Gastroesophageal sphincter (tissue), 3 donors: ENCODE results near the gene ANO9.

Experiments
- CTCF ChIP-seq, 4 experiments: fragments of 200-600 bp in 2 of 4; fragments of 450-650 bp in 2 of 4; sonication (generic) in 1 of 4; IDR thresholded peaks; one replicate each; pipeline ENCODE4 v1.5.1; 2017 to 2019; ENCODE audit warnings: antibody characterized with exemption in 4 of 4, mild to moderate bottlenecking in 2 of 4, moderate library complexity in 2 of 4
- EP300 ChIP-seq: sonication (generic); formaldehyde crosslinking; IDR thresholded peaks from one replicate; pipeline ENCODE4 v1.6.1; 2017; ENCODE audit warnings: antibody characterized with exemption, mild to moderate bottlenecking
- POLR2A ChIP-seq, 2 donors: fragments of 450-650 bp; IDR thresholded peaks; one replicate each; pipeline ENCODE4 v1.6.1; 2017; ENCODE audit warnings: antibody characterized with exemption in 2 of 2, mild to moderate bottlenecking in 2 of 2, moderate library complexity in 1 of 2
- POLR2AphosphoS5 ChIP-seq: sonication (generic); formaldehyde crosslinking; IDR thresholded peaks from one replicate; pipeline ENCODE4 v1.6.1; 2017; ENCODE audit warnings: antibody characterized with exemption

GRCh38 chr11:469684-470560 is 28.1 kb upstream of the ANO9 start:
- peak in 3 of 4 experiments; percentile 38 to 59 (median 47) for TF ChIP-seq CTCF (IDR thresholded peaks at IDR 0.05)
- TF ChIP-seq POLR2A (IDR thresholded peaks at IDR 0.05): peak in 1 of 2 donors; percentile 16
- TF ChIP-seq EP300: no peak
- peak; percentile 60 for TF ChIP-seq POLR2AphosphoS5
